K562 (cell line): ENCODE results near the gene NEUROG1. TPM values are rescaled to one million over a fixed set of nuclear protein-coding genes. Genes with fewer than 3 reads are reported as not detected.

ENCODE experiments used
- ATAC-seq: fragments of 200-7000 bp; cut with Tn5 transposase; 3 replicates; pipeline ENCODE4 v1.9.1; 2020; ENCODE audit warnings: moderate library complexity
- BruUV-seq: library from RNA; stranded (reverse); fragments of 400-500 nt; replicated peaks from 2 replicates; lab custom pipeline; 2021; lab: Mats Ljungman, UMichigan
- CTCF ChIA-PET: fragments of 300-600 bp; formaldehyde crosslinking; extraction: SDS; loops from one replicate; lab custom pipeline; 2021; ENCODE audit warnings: low intra/inter-chr PET ratio; lab: Yijun Ruan, JAX
- POLR2A ChIA-PET: fragments of 300-600, 350-650 bp; sonication (Branson Sonifier 250); formaldehyde crosslinking; extraction: SDS; loops from one replicate; lab custom pipeline; 2021; ENCODE audit warnings: antibody characterized with exemption, inconsistent platforms; lab: Yijun Ruan, JAX
- DNase-seq, 4 experiments: peaks; one replicate each; pipeline versions ENCODE4 v3.0.0 to v3.0.0-alpha.2; 2011 to 2018; ENCODE audit warnings: low spot score in 3 of 4, mixed read lengths in 3 of 4; ENCODE audit errors: extremely low read depth in 1 of 4
- FAIRE-seq: peaks from 2 replicates; lab custom pipeline; 2011; peaks lifted over from hg19 to GRCh38; lab: Jason Lieb, UNC
- H2AFZ ChIP-seq: 2 replicates; pipeline ENCODE4 v1.6.0; 2011; ENCODE audit warnings: low read depth, low read length, control low read depth, inconsistent platforms
- H3K27ac ChIP-seq: fragments of 200-600 bp; 3 replicates; pipeline ENCODE4 v1.8.0; 2011; ENCODE audit warnings: low read depth, mild to moderate bottlenecking, control low read depth, inconsistent platforms, low read length, moderate library complexity, mixed read lengths; ENCODE audit errors: extremely low read depth
- H3K27me3 ChIP-seq, 2 experiments: fragments of 300-600 bp in 1 of 2; 2 replicates in 1 of 2; 3 replicates in 1 of 2; pipeline versions ENCODE4 v1.6.0 to v1.8.0; 2011; ENCODE audit warnings: inconsistent platforms in 2 of 2, low read length in 2 of 2, mild to moderate bottlenecking in 1 of 2, mixed read lengths in 1 of 2, moderate library complexity in 1 of 2; ENCODE audit not compliant: control insufficient read depth in 2 of 2, insufficient read depth in 2 of 2
- H3K36me3 ChIP-seq: fragments of 300-600 bp; 3 replicates; pipeline ENCODE4 v1.8.0; 2011; ENCODE audit warnings: mild to moderate bottlenecking, low read length, inconsistent platforms; ENCODE audit not compliant: control insufficient read depth, insufficient read depth
- H3K4me1 ChIP-seq, 2 experiments: fragments of 200-600 bp in 1 of 2; replicated peaks in 1 of 2; 2 replicates in 1 of 2; 3 replicates in 1 of 2; pipeline versions ENCODE4 v1.5.1 to v1.8.0; 2011; ENCODE audit warnings: inconsistent platforms in 2 of 2, low read length in 2 of 2, mild to moderate bottlenecking in 1 of 2, mixed read lengths in 1 of 2, moderate library complexity in 1 of 2; ENCODE audit not compliant: control insufficient read depth in 2 of 2, insufficient read depth in 2 of 2
- H3K4me2 ChIP-seq: 2 replicates; pipeline ENCODE4 v1.6.1; 2011; ENCODE audit warnings: low read length, control low read depth, inconsistent platforms, mixed read lengths; ENCODE audit not compliant: insufficient read depth
- H3K4me3 ChIP-seq: fragments of 200-600 bp; sonication (generic), shearing (Covaris generic); 2 replicates; pipeline ENCODE4 v1.5.1; 2016; ENCODE audit warnings: control low read depth, inconsistent platforms
- H3K79me2 ChIP-seq: fragments of 200-600 bp; 3 replicates; pipeline ENCODE4 v1.8.0; 2011; ENCODE audit warnings: low read length, inconsistent platforms; ENCODE audit not compliant: control insufficient read depth, insufficient read depth
- H3K9ac ChIP-seq, 2 experiments: 2 replicates each; pipeline versions ENCODE4 v1.6.0 to v1.6.1; 2011; ENCODE audit warnings: low read depth in 2 of 2, low read length in 2 of 2, control low read depth in 1 of 2, inconsistent platforms in 1 of 2, mild to moderate bottlenecking in 1 of 2, mixed read lengths in 1 of 2; ENCODE audit not compliant: insufficient read depth in 1 of 2
- H3K9me1 ChIP-seq: one replicate; pipeline ENCODE4 v1.6.0; 2011; ENCODE audit warnings: inconsistent platforms, mild to moderate bottlenecking, low read length, moderate library complexity; ENCODE audit not compliant: control insufficient read depth, insufficient read depth
- H3K9me3 ChIP-seq: replicated peaks from 2 replicates; pipeline ENCODE4 v1.5.1; 2011; ENCODE audit warnings: low read depth, low read length, inconsistent platforms; ENCODE audit not compliant: control insufficient read depth, insufficient read depth
- H4K20me1 ChIP-seq: replicated peaks from 2 replicates; pipeline ENCODE4 v1.6.1; 2011; ENCODE audit warnings: low read length, inconsistent platforms, mixed read lengths; ENCODE audit not compliant: control insufficient read depth, insufficient read depth
- ETV6 ChIP-seq, 3 experiments: fragments of 150-350 bp in 1 of 3; sonication (generic) in 1 of 3; formaldehyde crosslinking in 1 of 3; IDR thresholded peaks; 2 replicates each; pipeline versions ENCODE4 v1.6.1 to v1.8.0; 2014 to 2022; ENCODE audit warnings: borderline replicate concordance in 2 of 3, low read depth in 2 of 3, antibody characterized with exemption in 1 of 3, low read length in 1 of 3, mild to moderate bottlenecking in 1 of 3, missing genetic modification reagents in 1 of 3
- RAD21 ChIP-seq, 2 experiments: fragments of 250-450 bp in 1 of 2; fragments of 450-650 bp in 1 of 2; sonication (Bioruptor Pico) in 1 of 2; formaldehyde crosslinking in 1 of 2; IDR thresholded peaks in 1 of 2; conservative IDR thresholded peaks in 1 of 2; 2 replicates each; pipeline versions ENCODE4 v1.4.0 to v1.8.0; 2020 to 2022; ENCODE audit warnings: mild to moderate bottlenecking in 2 of 2, moderate library complexity in 1 of 2
- STAT5B ChIP-seq: fragments of 250-450 bp; sonication (Bioruptor Pico); IDR thresholded peaks from 2 replicates; pipeline ENCODE4 v1.8.0; 2021; ENCODE audit warnings: mild to moderate bottlenecking, inconsistent platforms
- WGBS: fragments of 100-300 bp; shearing (Covaris generic); methylation state at CpG from one replicate; pipeline ENCODE4 v1.1.6; 2016; ENCODE audit warnings: low coverage, mixed read lengths; ENCODE audit not compliant: insufficient coverage; ENCODE audit errors: missing lambda C conversion rate; 5-methylcytosine and 5-hydroxymethylcytosine counted together
- in situ Hi-C: fragments of 300-500 bp; cut with MboI; formaldehyde crosslinking; loops from 4 replicates; pipeline ENCODE4 v1.15.0; 2018; ENCODE audit warnings: inconsistent platforms, mixed read lengths
- intact Hi-C: fragments of 100-400 bp; cut with micrococcal nuclease; formaldehyde crosslinking; loops from 2 replicates; pipeline ENCODE4 v1.14.2; 2022
- polyA plus RNA-seq, 8 experiments: library from polyadenylated mRNA; depleted of rRNA in 4 of 8; stranded (reverse) in 5 of 8; unstranded in 3 of 8; fragments of >200 nt; fragmentation: Nextera tagmentation in 2 of 8; fragmentation: Illumina TruSeq in 1 of 8; extraction: Ambion mirVana in 2 of 8; extraction: Trizol in 1 of 8; gene quantifications; 2 replicates each; pipeline versions ENCODE4 v1.2.1 to v1.2.3, GENCODE V29; 2011 to 2014; ENCODE audit warnings: inconsistent platforms in 1 of 8, missing spikeins in 1 of 8
- total RNA-seq, 7 experiments: library from RNA; depleted of rRNA in 6 of 7; stranded (reverse); fragments of >200 nt in 6 of 7; fragmentation: Illumina TruSeq in 2 of 7; extraction: Trizol in 2 of 7; gene quantifications; 2 replicates each; pipeline versions ENCODE4 v1.2.1 to v1.2.3, GENCODE V29; 2011 to 2021; ENCODE audit warnings: low replicate concordance in 1 of 7
- TF ChIP-seq, protein P1 (sequence below), 2 experiments: fragments of 450-650 bp; formaldehyde crosslinking in 1 of 2; IDR thresholded peaks; 2 replicates each; pipeline versions ENCODE4 v1.4.0 to v1.6.1; 2014 to 2020; ENCODE audit warnings: mild to moderate bottlenecking in 2 of 2, borderline replicate concordance in 1 of 2, low read depth in 1 of 2
- TF ChIP-seq, protein P2 (sequence below), 3 experiments: IDR thresholded peaks in 2 of 3; conservative IDR thresholded peaks in 1 of 3; 2 replicates each; pipeline ENCODE4 v1.5.1; 2011 to 2012; ENCODE audit warnings: low read length in 3 of 3, mild to moderate bottlenecking in 3 of 3, control low read depth in 2 of 3, improper control_type of control experiment in 1 of 3, inconsistent platforms in 1 of 3, low read depth in 1 of 3, mixed read lengths in 1 of 3, moderate library complexity in 1 of 3; ENCODE audit not compliant: insufficient read depth in 2 of 3

Gene NEUROG1
- total and polyA plus RNA-seq, 9 of the 15 experiments (the other 6 are each of a cell fraction or from before 2014, with no cell fraction given): not detected

DNA sequence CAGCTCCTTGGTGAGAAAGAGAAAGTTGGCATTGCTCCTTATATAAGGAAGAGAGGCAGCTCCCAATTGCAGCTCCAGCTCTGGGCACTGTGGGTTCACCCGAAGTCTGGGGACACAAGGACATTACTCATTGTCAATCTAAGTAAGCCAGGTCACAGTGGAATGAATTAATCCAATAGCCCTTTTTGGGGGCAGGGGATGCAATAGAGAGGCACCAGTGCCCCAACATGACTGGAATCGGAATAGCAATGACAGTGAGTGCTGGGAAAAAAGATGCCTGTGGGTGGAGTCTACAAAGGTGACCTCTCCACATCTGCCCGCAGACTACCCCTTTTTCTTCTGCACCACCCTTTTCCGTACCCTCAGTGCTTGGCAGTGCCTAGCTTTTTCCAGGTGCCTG is 11.1 kb upstream of the NEUROG1 start:
- peaks cover 0 to 10% of the 10 kb centered on the region in 2 experiments; a peak in 2 of 5 replicates for H3K4me1 ChIP-seq
- no peaks in the 10 kb centered on the region for H3K9me1 ChIP-seq
- no peak for ATAC-seq
- no peak for DNase-seq
- no peaks in the 10 kb centered on the region for H3K36me3 ChIP-seq
- no TSS peak for BruUV-seq
- POLR2A ChIA-PET: interaction anchor here (0.8 kb wide), 1 partner anchor 89 kb away, joined by 3 read pairs; no protein-coding TSS in a partner anchor
- FAIRE-seq: no peak
- H4K20me1 ChIP-seq: peaks cover 8% of the 10 kb centered on the region; the same call in 1 of the 2 replicates
- no peak overlapping the region for H3K9ac ChIP-seq
- peaks cover 0 to 25% of the 10 kb centered on the region in 2 experiments; a peak in 4 of 5 replicates for H3K27me3 ChIP-seq
- no peak overlapping the region for H3K4me3 ChIP-seq
- no peak overlapping the region for H3K27ac ChIP-seq
- intact Hi-C loops: no loop called here
- CTCF ChIA-PET: no interaction called here
- H3K9me3 ChIP-seq: no peaks in the 10 kb centered on the region
- 17% methylated on average over 3 of the region's 4 CpGs for WGBS
- no peaks in the 10 kb centered on the region for H3K79me2 ChIP-seq
- no peak overlapping the region for H3K4me2 ChIP-seq
- in situ Hi-C loops: no loop called here
- no peak overlapping the region for H2AFZ ChIP-seq
- TF ChIP-seq, protein P1, sequence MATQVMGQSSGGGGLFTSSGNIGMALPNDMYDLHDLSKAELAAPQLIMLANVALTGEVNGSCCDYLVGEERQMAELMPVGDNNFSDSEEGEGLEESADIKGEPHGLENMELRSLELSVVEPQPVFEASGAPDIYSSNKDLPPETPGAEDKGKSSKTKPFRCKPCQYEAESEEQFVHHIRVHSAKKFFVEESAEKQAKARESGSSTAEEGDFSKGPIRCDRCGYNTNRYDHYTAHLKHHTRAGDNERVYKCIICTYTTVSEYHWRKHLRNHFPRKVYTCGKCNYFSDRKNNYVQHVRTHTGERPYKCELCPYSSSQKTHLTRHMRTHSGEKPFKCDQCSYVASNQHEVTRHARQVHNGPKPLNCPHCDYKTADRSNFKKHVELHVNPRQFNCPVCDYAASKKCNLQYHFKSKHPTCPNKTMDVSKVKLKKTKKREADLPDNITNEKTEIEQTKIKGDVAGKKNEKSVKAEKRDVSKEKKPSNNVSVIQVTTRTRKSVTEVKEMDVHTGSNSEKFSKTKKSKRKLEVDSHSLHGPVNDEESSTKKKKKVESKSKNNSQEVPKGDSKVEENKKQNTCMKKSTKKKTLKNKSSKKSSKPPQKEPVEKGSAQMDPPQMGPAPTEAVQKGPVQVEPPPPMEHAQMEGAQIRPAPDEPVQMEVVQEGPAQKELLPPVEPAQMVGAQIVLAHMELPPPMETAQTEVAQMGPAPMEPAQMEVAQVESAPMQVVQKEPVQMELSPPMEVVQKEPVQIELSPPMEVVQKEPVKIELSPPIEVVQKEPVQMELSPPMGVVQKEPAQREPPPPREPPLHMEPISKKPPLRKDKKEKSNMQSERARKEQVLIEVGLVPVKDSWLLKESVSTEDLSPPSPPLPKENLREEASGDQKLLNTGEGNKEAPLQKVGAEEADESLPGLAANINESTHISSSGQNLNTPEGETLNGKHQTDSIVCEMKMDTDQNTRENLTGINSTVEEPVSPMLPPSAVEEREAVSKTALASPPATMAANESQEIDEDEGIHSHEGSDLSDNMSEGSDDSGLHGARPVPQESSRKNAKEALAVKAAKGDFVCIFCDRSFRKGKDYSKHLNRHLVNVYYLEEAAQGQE (IDR thresholded peaks at IDR 0.05; ENCODE audit: borderline replicate concordance): peak; percentile 35; the same call in 1 of the 2 replicates
- TF ChIP-seq, protein P1 (CRISPR knock-in tag; IDR thresholded peaks at IDR 0.05; ENCODE audit: low read depth): no peak
- TF ChIP-seq STAT5B (CRISPR knock-in tag) (no peak), ETV6 (IDR thresholded peaks at IDR 0.05; ENCODE audit: borderline replicate concordance in 1 of 2, low read depth in 2 of 2, low read length in 1 of 2) (no peak), ETV6 (CRISPR knock-in tag; IDR thresholded peaks at IDR 0.05; ENCODE audit: borderline replicate concordance) (no peak), RAD21 (CRISPR knock-in tag; conservative IDR thresholded peaks at IDR 0.05 in 1 of 2, IDR thresholded peaks at IDR 0.05 in 1 of 2) (peak in 1 of 2 experiments; percentile 59; a peak in 2 of 4 replicates)
- TF ChIP-seq, protein P2, sequence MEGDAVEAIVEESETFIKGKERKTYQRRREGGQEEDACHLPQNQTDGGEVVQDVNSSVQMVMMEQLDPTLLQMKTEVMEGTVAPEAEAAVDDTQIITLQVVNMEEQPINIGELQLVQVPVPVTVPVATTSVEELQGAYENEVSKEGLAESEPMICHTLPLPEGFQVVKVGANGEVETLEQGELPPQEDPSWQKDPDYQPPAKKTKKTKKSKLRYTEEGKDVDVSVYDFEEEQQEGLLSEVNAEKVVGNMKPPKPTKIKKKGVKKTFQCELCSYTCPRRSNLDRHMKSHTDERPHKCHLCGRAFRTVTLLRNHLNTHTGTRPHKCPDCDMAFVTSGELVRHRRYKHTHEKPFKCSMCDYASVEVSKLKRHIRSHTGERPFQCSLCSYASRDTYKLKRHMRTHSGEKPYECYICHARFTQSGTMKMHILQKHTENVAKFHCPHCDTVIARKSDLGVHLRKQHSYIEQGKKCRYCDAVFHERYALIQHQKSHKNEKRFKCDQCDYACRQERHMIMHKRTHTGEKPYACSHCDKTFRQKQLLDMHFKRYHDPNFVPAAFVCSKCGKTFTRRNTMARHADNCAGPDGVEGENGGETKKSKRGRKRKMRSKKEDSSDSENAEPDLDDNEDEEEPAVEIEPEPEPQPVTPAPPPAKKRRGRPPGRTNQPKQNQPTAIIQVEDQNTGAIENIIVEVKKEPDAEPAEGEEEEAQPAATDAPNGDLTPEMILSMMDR (IDR thresholded peaks at IDR 0.05 in 2 of 3, conservative IDR thresholded peaks at IDR 0.05 in 1 of 3; ENCODE audit: insufficient read depth in 2 of 3, low read depth in 1 of 3, low read length in 3 of 3): peak in 2 of 3 experiments; percentile 3 to 37; a peak in 2 of 6 replicates
- TF ChIP-seq, all 486 proteins: peak for 3
